CD14-positive monocyte (primary cell): Measurements from ENCODE around the gene DPY19L3. TPM values are rescaled to one million over a fixed set of nuclear protein-coding genes. Genes with fewer than 3 reads are reported as not detected.
A peak's percentile ranks its signal among the peaks of the same experiment; 100 is the strongest.

ENCODE experiments used
- DNase-seq, 3 donors: peaks; one replicate each; pipeline ENCODE4 v3.0.0-alpha.2; 2011 to 2022
- H2AFZ ChIP-seq: 2 replicates; pipeline ENCODE4 v1.6.0; 2012; ENCODE audit warnings: mild to moderate bottlenecking, low read depth, low read length, inconsistent platforms; ENCODE audit not compliant: insufficient read depth, poor library complexity, severe bottlenecking
- H3K27ac ChIP-seq, 2 donors: 1 replicate in 1 of 2; 2 replicates in 1 of 2; pipeline ENCODE4 v1.5.1; 2012 to 2013; ENCODE audit warnings: low read length in 2 of 2, control low read depth in 1 of 2, inconsistent platforms in 1 of 2, low read depth in 1 of 2, mild to moderate bottlenecking in 1 of 2
- H3K27me3 ChIP-seq, 2 donors: one replicate each; pipeline versions ENCODE4 v1.6.0 to v1.6.1; 2011 to 2013; ENCODE audit warnings: low read length in 2 of 2; ENCODE audit not compliant: control insufficient read depth in 2 of 2, insufficient read depth in 2 of 2
- H3K36me3 ChIP-seq, 2 donors: replicated peaks in 1 of 2; 1 replicate in 1 of 2; 2 replicates in 1 of 2; pipeline versions ENCODE4 v1.5.1 to v1.6.1; 2012 to 2013; ENCODE audit warnings: low read length in 2 of 2, control low read depth in 1 of 2, inconsistent platforms in 1 of 2, mild to moderate bottlenecking in 1 of 2; ENCODE audit not compliant: insufficient read depth in 2 of 2, control insufficient read depth in 1 of 2
- H3K4me1 ChIP-seq, 2 donors: 1 replicate in 1 of 2; 2 replicates in 1 of 2; pipeline versions ENCODE4 v1.5.1 to v1.6.1; 2012 to 2013; ENCODE audit warnings: low read length in 2 of 2, control low read depth in 1 of 2, inconsistent platforms in 1 of 2, mild to moderate bottlenecking in 1 of 2, moderate library complexity in 1 of 2; ENCODE audit not compliant: insufficient read depth in 2 of 2, control insufficient read depth in 1 of 2
- H3K4me2 ChIP-seq: replicated peaks from 2 replicates; pipeline ENCODE3; 2012; ENCODE audit warnings: low read length, moderate library complexity, mild to moderate bottlenecking; ENCODE audit not compliant: poor library complexity, severe bottlenecking; ENCODE audit errors: extremely low read depth
- H3K4me3 ChIP-seq, 3 experiments: fragments of 200-600 bp in 1 of 3; sonication (generic) in 1 of 3; replicated peaks in 1 of 3; 1 replicate in 2 of 3; 2 replicates in 1 of 3; pipeline ENCODE4 v1.5.1; 2011 to 2013; ENCODE audit warnings: low read length in 3 of 3, mild to moderate bottlenecking in 3 of 3, control low read depth in 2 of 3, low read depth in 2 of 3, inconsistent platforms in 1 of 3, moderate library complexity in 1 of 3
- H3K79me2 ChIP-seq: 2 replicates; pipeline ENCODE4 v1.6.0; 2012; ENCODE audit warnings: mild to moderate bottlenecking, control low read depth, inconsistent platforms, low read length, moderate library complexity; ENCODE audit not compliant: insufficient read depth
- H3K9ac ChIP-seq: 2 replicates; pipeline ENCODE4 v1.6.0; 2017; ENCODE audit warnings: low read length, mild to moderate bottlenecking; ENCODE audit not compliant: insufficient read depth, poor library complexity, severe bottlenecking
- H3K9me3 ChIP-seq, 2 donors: replicated peaks in 1 of 2; 1 replicate in 1 of 2; 2 replicates in 1 of 2; pipeline versions ENCODE4 v1.5.1 to v1.6.1; 2012 to 2013; ENCODE audit warnings: low read length in 2 of 2, control low read depth in 1 of 2; ENCODE audit not compliant: control insufficient read depth in 1 of 2, insufficient read depth in 1 of 2
- H4K20me1 ChIP-seq: 2 replicates; pipeline ENCODE4 v1.6.0; 2012; ENCODE audit warnings: mild to moderate bottlenecking, low read length, control low read depth, moderate library complexity; ENCODE audit not compliant: insufficient read depth
- H3K27ac Mint-ChIP-seq, 7 donors: one replicate each; pipeline ENCODE4 v1.8.0; 2020; ENCODE audit warnings: mild to moderate bottlenecking in 7 of 7, mixed read lengths in 7 of 7, moderate library complexity in 6 of 7, inconsistent platforms in 2 of 7
- H3K27me3 Mint-ChIP-seq, 3 donors: one replicate each; pipeline ENCODE4 v1.8.0; 2021 to 2022; ENCODE audit warnings: low read depth in 3 of 3, mild to moderate bottlenecking in 3 of 3, mixed read lengths in 3 of 3, moderate library complexity in 3 of 3, inconsistent platforms in 1 of 3
- H3K36me3 Mint-ChIP-seq, 2 donors: one replicate each; pipeline ENCODE4 v1.8.0; 2020; ENCODE audit warnings: mixed read lengths in 2 of 2, inconsistent platforms in 1 of 2, mild to moderate bottlenecking in 1 of 2
- H3K4me1 Mint-ChIP-seq: one replicate; pipeline ENCODE4 v1.8.0; 2020; ENCODE audit warnings: mild to moderate bottlenecking, mixed read lengths
- H3K4me3 Mint-ChIP-seq, 2 donors: one replicate each; pipeline ENCODE4 v1.8.0; 2020; ENCODE audit warnings: mild to moderate bottlenecking in 2 of 2, mixed read lengths in 2 of 2, moderate library complexity in 1 of 2
- H3K9me3 Mint-ChIP-seq, 7 donors: one replicate each; pipeline ENCODE4 v1.8.0; 2020 to 2022; ENCODE audit warnings: mixed read lengths in 7 of 7, mild to moderate bottlenecking in 6 of 7, moderate library complexity in 6 of 7, inconsistent platforms in 2 of 7
- WGBS: methylation state at CpG from one replicate; pipeline ENCODE4 v1.1.5; 2013; ENCODE audit warnings: missing lambda C conversion rate; ENCODE audit not compliant: insufficient coverage; 5-methylcytosine and 5-hydroxymethylcytosine counted together
- intact Hi-C, 2 donors: fragments of 100-400 bp; cut with micrococcal nuclease; formaldehyde crosslinking; loops; one replicate each; pipeline versions ENCODE4 v1.15.0 to v1.15.1; 2023
- polyA plus RNA-seq, 3 donors: library from polyadenylated mRNA; depleted of rRNA in 1 of 3; unstranded in 2 of 3; stranded (reverse) in 1 of 3; fragments of 300-500 nt in 2 of 3; fragments of >200 nt in 1 of 3; fragmentation: Illumina TruSeq in 2 of 3; gene quantifications; 1 replicate in 2 of 3; 2 replicates in 1 of 3; pipeline ENCODE4 v1.2.3, GENCODE V29; 2012 to 2021
- TF ChIP-seq, protein P1 (sequence below): fragments of 200-600 bp; IDR thresholded peaks from one replicate; pipeline ENCODE4 v1.8.0; 2022; ENCODE audit warnings: antibody characterized with exemption, mild to moderate bottlenecking

The DPY19L3 gene
- polyA plus RNA-seq, 3 donors, result 6.5 to 13.8 (median 7.7) TPM

DNA sequence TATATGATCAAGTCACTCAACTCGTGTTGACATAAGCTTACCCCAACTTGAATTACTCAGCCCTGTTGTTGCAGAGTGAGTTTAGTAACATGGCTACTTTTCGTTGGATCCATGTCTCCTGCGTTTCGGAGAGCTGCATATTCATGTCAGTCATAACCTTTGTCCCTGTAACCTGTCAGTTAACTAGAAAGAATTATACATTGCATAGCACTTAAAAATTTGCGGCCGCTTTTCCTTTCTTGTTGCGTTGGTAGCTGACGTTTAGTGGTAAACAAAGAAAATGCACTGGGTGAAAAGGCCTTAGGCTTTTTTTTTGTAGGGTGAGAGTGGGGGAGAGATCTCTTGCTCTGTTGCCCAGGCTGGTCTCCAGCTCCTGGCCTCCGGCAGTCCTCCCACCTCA, 46.0 kb upstream of the DPY19L3 start:
- no peak for DNase-seq
- no peak overlapping the region for H3K27ac Mint-ChIP-seq
- Histone ChIP-seq H3K4me1 (peaks cover 7 to 18% of the 10 kb centered on the region in 2 donors), H3K36me3 (no peaks in the 10 kb centered on the region), H3K79me2 (no peaks in the 10 kb centered on the region), H3K4me2 (no peak overlapping the region), H2AFZ (no peak overlapping the region), H3K9ac (no peak overlapping the region), H3K27ac (no peak overlapping the region), H3K27me3 (peaks cover 98 to 99% of the 10 kb centered on the region in 2 donors), H4K20me1 (peaks cover 30% of the 10 kb centered on the region), H3K9me3 (peaks cover 0 to 31% of the 10 kb centered on the region in 2 donors), H3K4me3 (no peak overlapping the region)
- peaks cover 0 to 24% (median 15%) of the 10 kb centered on the region in 7 donors for H3K9me3 Mint-ChIP-seq
- peak overlapping the region in 1 of 2 donors; percentile 64 for H3K4me3 Mint-ChIP-seq
- intact Hi-C loops, result no loop called here
- TF ChIP-seq, protein P1, sequence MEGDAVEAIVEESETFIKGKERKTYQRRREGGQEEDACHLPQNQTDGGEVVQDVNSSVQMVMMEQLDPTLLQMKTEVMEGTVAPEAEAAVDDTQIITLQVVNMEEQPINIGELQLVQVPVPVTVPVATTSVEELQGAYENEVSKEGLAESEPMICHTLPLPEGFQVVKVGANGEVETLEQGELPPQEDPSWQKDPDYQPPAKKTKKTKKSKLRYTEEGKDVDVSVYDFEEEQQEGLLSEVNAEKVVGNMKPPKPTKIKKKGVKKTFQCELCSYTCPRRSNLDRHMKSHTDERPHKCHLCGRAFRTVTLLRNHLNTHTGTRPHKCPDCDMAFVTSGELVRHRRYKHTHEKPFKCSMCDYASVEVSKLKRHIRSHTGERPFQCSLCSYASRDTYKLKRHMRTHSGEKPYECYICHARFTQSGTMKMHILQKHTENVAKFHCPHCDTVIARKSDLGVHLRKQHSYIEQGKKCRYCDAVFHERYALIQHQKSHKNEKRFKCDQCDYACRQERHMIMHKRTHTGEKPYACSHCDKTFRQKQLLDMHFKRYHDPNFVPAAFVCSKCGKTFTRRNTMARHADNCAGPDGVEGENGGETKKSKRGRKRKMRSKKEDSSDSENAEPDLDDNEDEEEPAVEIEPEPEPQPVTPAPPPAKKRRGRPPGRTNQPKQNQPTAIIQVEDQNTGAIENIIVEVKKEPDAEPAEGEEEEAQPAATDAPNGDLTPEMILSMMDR, result no peak
- peaks cover 94 to 97% (median 96%) of the 10 kb centered on the region in 3 donors for H3K27me3 Mint-ChIP-seq
- H3K4me1 Mint-ChIP-seq, result peaks cover 16% of the 10 kb centered on the region
- WGBS, result 100% methylated on average over 2 of the region's 9 CpGs
- H3K36me3 Mint-ChIP-seq, result peaks cover 7 to 29% of the 10 kb centered on the region in 2 donors

DNA sequence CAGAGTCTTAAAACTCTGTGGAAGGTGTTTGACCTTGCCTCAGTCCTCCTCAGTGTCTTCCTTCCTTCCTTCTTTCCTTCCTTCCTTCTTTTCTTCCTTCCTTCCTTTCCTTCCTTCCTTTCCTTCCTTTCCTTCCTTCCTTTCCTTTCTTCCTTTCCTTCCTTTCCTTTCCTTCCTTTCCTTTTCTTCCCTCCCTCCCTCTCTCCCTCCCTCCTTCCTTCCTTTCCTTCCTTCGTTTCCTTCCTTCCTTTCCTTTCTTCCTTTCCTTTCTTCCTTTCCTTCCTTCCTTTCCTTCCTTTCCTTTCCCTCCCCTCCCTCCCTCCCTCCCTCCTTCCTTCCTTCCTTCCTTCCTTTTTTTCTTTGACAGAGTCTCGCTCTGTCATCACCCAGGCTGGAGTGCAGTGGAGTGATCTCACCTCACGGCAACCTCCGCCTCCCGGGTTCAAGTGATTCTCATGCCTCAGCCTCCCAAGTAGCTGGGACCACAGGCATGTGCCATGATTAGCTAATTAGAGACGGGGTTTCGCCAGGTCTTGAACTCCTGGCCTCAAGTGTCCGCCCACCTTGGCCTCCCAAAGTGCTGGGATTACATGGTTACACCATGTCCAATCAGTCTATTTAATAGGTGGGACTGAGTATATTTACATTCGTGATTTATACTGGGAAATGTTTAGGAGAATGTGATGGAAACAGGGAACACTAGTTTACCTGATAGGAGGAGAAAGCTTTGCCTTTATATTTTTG, 43.8 kb upstream of the DPY19L3 start:
- H3K27ac Mint-ChIP-seq, result peak overlapping the region in 1 of 7 donors; percentile 10
- H4K20me1 ChIP-seq, result peaks cover 16% of the 10 kb centered on the region
- intact Hi-C loops, result no loop called here

More for the DNA sequence above, 43.8 kb upstream of the DPY19L3 start:
- Histone ChIP-seq H2AFZ (no peak overlapping the region), H3K36me3 (no peaks in the 10 kb centered on the region), H3K9ac (no peak overlapping the region), H3K9me3 (peaks cover 0 to 32% of the 10 kb centered on the region in 2 donors), H3K27me3 (peaks cover 98 to 99% of the 10 kb centered on the region in 2 donors), H3K79me2 (no peaks in the 10 kb centered on the region), H3K4me3 (no peak overlapping the region), H3K27ac (no peak overlapping the region), H3K4me1 (peaks cover 0 to 7% of the 10 kb centered on the region in 2 donors), H3K4me2 (no peak overlapping the region)
- Mint-ChIP-seq H3K4me3 (peak overlapping the region in 1 of 2 donors; percentile 86), H3K9me3 (peaks cover 0 to 20% (median 8%) of the 10 kb centered on the region in 7 donors), H3K27me3 (peaks cover 94 to 97% (median 96%) of the 10 kb centered on the region in 3 donors), H3K36me3 (peaks cover 11 to 41% of the 10 kb centered on the region in 2 donors), H3K4me1 (peaks cover 6% of the 10 kb centered on the region)
- TF ChIP-seq, protein P1, result no peak
- WGBS, result 100% methylated on average over 6 of the region's 9 CpGs
- DNase-seq, result no peak
